ENCODE results near the gene KCNJ14. TPM values are rescaled to one million over a fixed set of nuclear protein-coding genes. Genes with fewer than 3 reads are reported as not detected.

The KCNJ14 gene
- total and polyA plus RNA-seq, 2 of the 8 experiments (the other 6 are each of a cell fraction or from before 2014, with no cell fraction given), result 0.45 to 0.89 TPM

DNA sequence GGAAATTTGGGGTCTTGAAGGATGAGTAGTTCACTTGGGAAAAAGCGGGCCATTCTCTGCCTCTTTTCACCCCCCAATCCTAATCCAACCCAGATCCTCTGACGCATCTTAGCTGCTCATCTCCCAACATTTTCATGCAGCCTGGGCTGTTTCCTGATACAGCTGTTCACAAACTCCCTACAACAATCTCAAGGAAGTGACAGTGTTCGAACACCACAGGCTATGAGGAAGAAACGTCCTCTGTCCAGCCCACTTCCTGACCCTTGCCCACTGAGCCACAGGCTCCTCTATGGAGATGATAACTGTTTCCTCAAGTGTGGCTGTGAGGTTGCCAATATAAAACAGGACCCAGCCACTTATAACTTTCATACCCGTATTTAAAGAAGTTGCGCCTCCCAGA, 40.0 kb downstream of the KCNJ14 start (continued):
- no peak for TF ChIP-seq SUZ12 (IDR thresholded peaks at IDR 0.05; ENCODE audit: low read length)

All from H1 (cell line).